Testis (tissue), 2 donors: Measurements from ENCODE around the gene APBB1IP.

Source experiments
- POLR2A ChIP-seq: fragments of 450-650 bp; IDR thresholded peaks from one replicate; pipeline ENCODE4 v1.6.1; 2017; ENCODE audit warnings: antibody characterized with exemption, mild to moderate bottlenecking, moderate library complexity
- TF ChIP-seq, protein P1 (sequence below), 3 experiments: fragments of 450-650 bp in 2 of 3; fragments of 200-600 bp in 1 of 3; sonication (generic) in 1 of 3; IDR thresholded peaks; one replicate each; pipeline ENCODE4 v1.5.1; 2016 to 2019; ENCODE audit warnings: antibody characterized with exemption in 3 of 3, mild to moderate bottlenecking in 2 of 3, moderate library complexity in 1 of 3

DNA sequence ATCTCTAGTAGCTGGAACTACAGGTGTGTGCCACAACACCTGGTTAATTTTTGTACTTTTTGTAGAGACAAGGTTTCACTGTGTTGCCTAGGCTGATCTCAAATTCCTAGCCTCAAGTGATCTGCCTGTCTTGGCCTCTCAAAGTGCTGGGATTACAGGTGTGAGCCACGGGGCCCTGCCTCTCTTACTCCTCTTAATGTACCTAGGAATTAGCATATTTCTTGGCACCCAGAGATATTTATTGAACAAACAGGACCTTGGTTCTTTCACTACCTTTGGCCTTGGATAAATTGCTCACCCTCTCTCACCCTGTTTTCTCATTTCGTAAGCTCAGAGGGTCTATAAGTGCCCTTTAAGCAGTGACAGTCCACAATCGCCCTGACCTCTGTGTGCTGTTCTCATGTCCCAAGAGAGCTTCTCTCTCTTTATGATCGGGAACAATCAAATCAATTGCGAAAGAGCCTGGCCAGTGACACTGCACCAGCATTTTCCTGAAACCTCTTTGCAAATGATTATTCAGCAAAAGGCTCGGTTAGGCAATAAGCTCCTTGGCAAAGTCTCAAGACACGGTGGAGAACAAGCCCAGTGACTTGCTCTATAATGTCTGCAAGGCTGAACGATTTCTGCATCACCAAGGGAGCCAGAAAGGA lies 117.7 kb downstream of the APBB1IP start:
- TF ChIP-seq, protein P1, sequence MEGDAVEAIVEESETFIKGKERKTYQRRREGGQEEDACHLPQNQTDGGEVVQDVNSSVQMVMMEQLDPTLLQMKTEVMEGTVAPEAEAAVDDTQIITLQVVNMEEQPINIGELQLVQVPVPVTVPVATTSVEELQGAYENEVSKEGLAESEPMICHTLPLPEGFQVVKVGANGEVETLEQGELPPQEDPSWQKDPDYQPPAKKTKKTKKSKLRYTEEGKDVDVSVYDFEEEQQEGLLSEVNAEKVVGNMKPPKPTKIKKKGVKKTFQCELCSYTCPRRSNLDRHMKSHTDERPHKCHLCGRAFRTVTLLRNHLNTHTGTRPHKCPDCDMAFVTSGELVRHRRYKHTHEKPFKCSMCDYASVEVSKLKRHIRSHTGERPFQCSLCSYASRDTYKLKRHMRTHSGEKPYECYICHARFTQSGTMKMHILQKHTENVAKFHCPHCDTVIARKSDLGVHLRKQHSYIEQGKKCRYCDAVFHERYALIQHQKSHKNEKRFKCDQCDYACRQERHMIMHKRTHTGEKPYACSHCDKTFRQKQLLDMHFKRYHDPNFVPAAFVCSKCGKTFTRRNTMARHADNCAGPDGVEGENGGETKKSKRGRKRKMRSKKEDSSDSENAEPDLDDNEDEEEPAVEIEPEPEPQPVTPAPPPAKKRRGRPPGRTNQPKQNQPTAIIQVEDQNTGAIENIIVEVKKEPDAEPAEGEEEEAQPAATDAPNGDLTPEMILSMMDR (IDR thresholded peaks at IDR 0.05): no peak
- TF ChIP-seq POLR2A: no peak
